HG03457 (cell line): ENCODE measurements around the gene CYP2F1.
"Not testable (repeated sequence)": the region's sequence is repeated elsewhere in the genome, so short reads cannot be mapped to it uniquely, and the experiment has no call there.

Experiments
- ATAC-seq: cut with Tn5 transposase; IDR thresholded peaks from one replicate; pipeline ENCODE4 v1.9.1; 2021; ENCODE audit warnings: moderate number of reproducible peaks; ENCODE audit not compliant: unreplicated experiment

The CYP2F1 gene

GRCh38 chr19:41114132-41114531 is at the start of gene CYP2F1:
TSS of gene CYP2F1 (plus strand) at chr19:41114432. CDS start at chr19:41116189, 1,757 bp downstream.
- ATAC-seq: no peak

GRCh38 chr19:41064974-41065569 is 49.2 kb upstream of the CYP2F1 start:
- ATAC-seq: no peak

GRCh38 chr19:41076286-41076685 is 37.9 kb upstream of the CYP2F1 start:
- ATAC-seq: no peak

GRCh38 chr19:41083516-41083915 is 30.7 kb upstream of the CYP2F1 start:
- no peak for ATAC-seq

- no peak for ATAC-seq
Measured at GRCh38 chr19:41085748-41086415, 28.4 kb upstream of the CYP2F1 start.

- no peak for ATAC-seq
Measured at GRCh38 chr19:41088151-41088550, 26.1 kb upstream of the CYP2F1 start, which contains the start of gene CYP2A13. TSS of gene CYP2A13 (plus strand) at chr19:41088451. CDS start at chr19:41088472, 21 bp downstream.

GRCh38 chr19:41089959-41090358 is 24.3 kb upstream of the CYP2F1 start:
- no peak for ATAC-seq

GRCh38 chr19:41095703-41096102 is 18.5 kb upstream of the CYP2F1 start:
- no peak for ATAC-seq

- no peak for ATAC-seq
Measured at GRCh38 chr19:41096353-41096752, 17.9 kb upstream of the CYP2F1 start.

- no peak for ATAC-seq
Measured at GRCh38 chr19:41097302-41097701, 16.9 kb upstream of the CYP2F1 start.

- no peak for ATAC-seq
Measured at GRCh38 chr19:41098762-41099161, 15.5 kb upstream of the CYP2F1 start.

- ATAC-seq: not testable (repeated sequence)
Measured at GRCh38 chr19:41102210-41102609, 12.0 kb upstream of the CYP2F1 start.

- ATAC-seq: no peak
Measured at GRCh38 chr19:41106177-41106576, 8.1 kb upstream of the CYP2F1 start.

GRCh38 chr19:41111296-41111695 is 2.9 kb upstream of the CYP2F1 start:
- no peak for ATAC-seq

- no peak for ATAC-seq
Measured at GRCh38 chr19:41111750-41112295, 2.4 kb upstream of the CYP2F1 start.

GRCh38 chr19:41112728-41113290 is 1.4 kb upstream of the CYP2F1 start:
- no peak for ATAC-seq

- no peak for ATAC-seq
Measured at GRCh38 chr19:41116261-41116660, 2.0 kb downstream of the CYP2F1 start.

GRCh38 chr19:41120929-41121911 is 7.0 kb downstream of the CYP2F1 start:
- not testable (repeated sequence) for ATAC-seq

- not testable (repeated sequence) for ATAC-seq
Measured at GRCh38 chr19:41122846-41123245, 8.6 kb downstream of the CYP2F1 start.

- no peak for ATAC-seq
Measured at GRCh38 chr19:41123716-41124294, 9.6 kb downstream of the CYP2F1 start.
